GM10266 (cell line): Measurements from ENCODE around the gene PPARD.

Source experiments
- DNase-seq: peaks from one replicate; pipeline ENCODE4 v3.0.0; 2012; ENCODE audit errors: extremely low spot score
- TF ChIP-seq, protein P1 (sequence below): IDR thresholded peaks from 2 replicates; pipeline ENCODE4 v1.5.1; 2012; ENCODE audit warnings: mild to moderate bottlenecking, low read depth; ENCODE audit not compliant: control insufficient read depth, insufficient read depth; ENCODE audit errors: missing control alignments

PPARD gene

DNA sequence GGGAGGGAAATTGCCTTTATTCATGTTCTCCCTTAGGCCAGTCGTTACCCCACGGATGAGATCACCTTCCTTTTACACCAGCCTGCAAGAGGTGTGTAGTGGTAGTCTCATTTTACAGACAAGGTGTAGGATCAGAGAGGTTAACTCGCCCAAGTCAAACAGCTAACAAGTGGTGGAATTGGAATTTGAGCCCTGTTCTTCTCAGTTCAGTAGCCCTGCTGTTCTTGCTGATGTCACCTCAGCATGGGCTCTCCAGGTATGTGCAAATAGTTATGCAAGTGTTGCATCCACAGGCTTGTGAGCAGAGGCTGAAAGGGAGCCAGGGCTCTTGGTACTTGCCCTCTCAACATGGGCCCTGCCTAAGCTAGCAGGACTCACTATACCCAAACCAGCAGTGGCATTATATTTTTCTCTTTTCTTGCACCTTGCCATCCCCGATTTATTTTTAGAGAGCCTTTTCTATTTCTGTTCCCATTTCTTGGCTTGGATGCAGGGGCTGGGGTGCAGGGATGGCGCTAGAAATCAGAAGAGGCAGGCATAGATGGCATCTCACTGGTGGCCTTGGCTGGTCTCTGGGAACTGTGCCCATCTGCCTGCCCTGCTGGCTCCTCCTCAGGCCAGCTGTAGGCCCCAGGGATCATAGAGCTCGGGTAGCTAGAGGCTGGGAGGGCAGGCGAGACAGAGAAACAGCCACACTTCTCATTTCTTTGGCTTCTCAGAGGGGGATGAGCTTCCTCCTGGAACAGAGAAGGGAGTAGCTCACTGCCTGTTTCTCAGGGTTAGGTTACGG is 18.2 kb downstream of the PPARD start:
- DNase-seq, result no peak
- TF ChIP-seq, protein P1, sequence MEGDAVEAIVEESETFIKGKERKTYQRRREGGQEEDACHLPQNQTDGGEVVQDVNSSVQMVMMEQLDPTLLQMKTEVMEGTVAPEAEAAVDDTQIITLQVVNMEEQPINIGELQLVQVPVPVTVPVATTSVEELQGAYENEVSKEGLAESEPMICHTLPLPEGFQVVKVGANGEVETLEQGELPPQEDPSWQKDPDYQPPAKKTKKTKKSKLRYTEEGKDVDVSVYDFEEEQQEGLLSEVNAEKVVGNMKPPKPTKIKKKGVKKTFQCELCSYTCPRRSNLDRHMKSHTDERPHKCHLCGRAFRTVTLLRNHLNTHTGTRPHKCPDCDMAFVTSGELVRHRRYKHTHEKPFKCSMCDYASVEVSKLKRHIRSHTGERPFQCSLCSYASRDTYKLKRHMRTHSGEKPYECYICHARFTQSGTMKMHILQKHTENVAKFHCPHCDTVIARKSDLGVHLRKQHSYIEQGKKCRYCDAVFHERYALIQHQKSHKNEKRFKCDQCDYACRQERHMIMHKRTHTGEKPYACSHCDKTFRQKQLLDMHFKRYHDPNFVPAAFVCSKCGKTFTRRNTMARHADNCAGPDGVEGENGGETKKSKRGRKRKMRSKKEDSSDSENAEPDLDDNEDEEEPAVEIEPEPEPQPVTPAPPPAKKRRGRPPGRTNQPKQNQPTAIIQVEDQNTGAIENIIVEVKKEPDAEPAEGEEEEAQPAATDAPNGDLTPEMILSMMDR, result no peak

DNA sequence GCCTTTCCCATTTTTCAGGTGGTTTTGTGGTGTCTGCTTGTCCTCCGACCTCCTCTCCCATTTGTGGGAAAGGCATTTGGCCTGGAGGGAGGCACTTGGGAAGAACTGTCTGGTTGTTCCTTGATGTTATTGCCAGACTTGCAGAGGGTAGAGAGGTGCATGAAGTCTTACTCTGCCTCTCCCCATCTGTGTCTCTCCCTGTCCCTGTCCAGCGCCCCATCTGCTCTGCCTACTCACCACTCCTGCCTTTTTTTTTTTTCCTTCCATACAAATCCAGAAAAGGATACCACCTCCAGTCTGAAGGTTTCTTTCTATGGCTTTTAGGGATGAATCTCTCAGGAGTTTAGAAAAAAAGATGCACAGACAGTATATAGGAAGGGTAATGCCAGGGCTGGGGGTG is 19.8 kb downstream of the PPARD start:
- TF ChIP-seq, protein P1, result no peak
- DNase-seq, result no peak

GRCh38 chr6:35363293-35363750 is 21.0 kb downstream of the PPARD start:
- TF ChIP-seq, protein P1, result no peak
- DNase-seq, result no peak

DNA sequence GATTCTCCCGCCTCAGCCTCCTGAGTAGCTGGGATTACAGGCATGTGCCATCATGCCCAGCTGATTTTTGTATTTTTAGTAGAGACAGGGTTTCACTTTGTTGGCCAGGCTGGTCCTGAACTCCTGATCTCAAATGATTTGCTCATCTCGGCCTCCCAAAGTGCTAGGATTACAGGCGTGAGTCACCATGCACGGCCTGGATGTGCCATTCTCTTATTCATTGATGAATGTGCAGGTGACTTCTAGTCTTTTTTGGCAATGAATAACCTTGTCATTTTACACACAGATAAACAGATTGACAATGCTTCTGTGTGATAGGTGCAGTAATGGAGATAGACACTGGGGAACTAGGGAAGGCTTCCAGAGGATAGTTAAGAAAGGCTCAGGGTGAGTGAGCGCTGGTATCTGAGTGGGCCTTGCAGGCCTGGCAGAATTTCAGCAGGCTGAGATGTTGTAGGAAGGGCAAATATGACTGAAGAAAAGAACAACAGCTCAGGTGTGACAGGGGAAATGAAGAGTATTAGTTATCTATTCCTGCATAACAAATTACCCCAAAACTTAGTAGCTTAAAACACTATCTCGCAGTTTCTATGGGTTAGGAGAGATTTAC is 23.3 kb downstream of the PPARD start:
- TF ChIP-seq, protein P1, result no peak
- no peak for DNase-seq

- DNase-seq, result no peak
These were observed 23.8 kb downstream of the PPARD start for GRCh38 chr6:35366204-35366596.

DNA sequence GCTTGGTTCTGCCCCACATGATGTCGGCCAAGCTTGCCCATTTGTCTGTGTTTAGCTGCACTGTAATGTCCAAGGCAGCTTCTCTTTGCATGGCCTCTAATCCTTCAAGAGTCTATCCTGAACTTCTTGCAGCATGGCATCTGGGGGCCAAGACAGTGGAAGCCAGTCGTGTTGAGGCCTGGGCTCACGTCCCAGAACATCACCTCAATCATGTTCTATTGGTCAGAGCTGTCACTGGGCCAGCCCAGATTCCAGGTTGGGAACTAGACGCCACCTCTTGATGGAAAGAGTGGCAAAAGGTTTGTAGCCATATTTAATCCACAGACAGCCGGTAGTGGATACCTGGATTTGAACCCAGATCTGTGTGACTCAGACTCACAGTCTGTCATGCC is 25.3 kb downstream of the PPARD start:
- TF ChIP-seq, protein P1, result no peak

More at GRCh38 chr6:35366204-35366596, 23.8 kb downstream of the PPARD start:
- TF ChIP-seq, protein P1, result no peak

More for the DNA sequence above, 25.3 kb downstream of the PPARD start:
- no peak for DNase-seq
